ENCODE measurements around the gene FBXW11.
"Not testable (repeated sequence)": the region's sequence is repeated elsewhere in the genome, so short reads cannot be mapped to it uniquely, and the experiment has no call there.

FBXW11 gene

DNA sequence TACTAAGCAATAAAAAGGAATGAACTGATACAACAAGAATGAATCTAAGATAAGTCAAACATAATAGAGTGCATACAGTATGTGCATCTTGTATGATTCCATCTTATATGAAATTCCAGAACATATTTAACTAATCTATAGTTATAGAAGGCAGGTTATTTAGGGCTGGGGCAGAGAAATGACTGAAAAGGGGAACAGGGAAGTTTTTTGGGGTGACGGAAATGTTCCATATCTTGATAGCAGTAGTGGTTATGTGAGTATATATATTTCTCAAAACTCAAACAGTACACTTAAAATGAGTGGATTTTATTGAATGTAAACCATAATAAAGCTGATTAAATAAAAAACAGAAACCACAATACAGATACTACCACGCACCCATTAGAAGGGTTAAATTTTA lies 24.6 kb downstream of the FBXW11 start:
- no peak for DNase-seq (ENCODE audit: low spot score)

DNA sequence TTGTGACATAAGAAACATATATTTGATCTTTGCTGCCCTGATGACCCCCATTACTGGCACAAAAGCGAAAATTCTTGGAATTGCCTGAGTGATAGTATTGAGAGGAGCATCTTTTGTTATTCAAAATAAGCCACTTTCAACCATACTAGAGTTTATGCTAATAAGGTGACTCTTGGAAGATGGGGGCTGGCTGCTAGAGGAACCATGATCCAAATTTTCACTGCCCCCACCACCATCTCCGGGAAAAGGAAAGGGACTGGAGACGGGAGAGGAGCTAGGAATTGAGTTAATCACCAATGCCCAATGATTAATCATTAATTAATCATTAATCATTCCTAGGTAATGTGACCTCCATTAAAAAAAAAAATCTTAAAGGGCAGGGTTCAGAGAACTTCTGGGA lies 25.6 kb downstream of the FBXW11 start:
- no peak for DNase-seq (ENCODE audit: low spot score)

DNA sequence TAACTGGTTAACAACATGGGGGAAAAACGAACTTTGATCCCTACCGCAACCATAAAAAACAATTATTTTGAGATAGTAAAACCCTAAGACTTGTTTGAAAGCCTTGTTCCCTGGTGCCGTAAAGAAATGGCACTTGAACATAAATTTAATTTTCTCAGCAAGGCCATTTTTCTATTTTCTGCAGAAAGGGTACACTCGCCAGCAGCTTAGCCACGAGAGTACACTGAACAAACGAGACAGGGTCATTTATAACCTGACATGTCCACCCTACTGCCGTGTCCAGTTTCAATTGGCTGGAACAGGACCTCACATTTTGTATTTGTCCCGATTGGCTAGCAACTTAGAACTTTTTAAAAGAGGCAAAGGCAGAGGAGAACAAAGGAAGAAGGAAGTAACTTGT lies 26.8 kb downstream of the FBXW11 start:
- DNase-seq (ENCODE audit: low spot score), result no peak

DNA sequence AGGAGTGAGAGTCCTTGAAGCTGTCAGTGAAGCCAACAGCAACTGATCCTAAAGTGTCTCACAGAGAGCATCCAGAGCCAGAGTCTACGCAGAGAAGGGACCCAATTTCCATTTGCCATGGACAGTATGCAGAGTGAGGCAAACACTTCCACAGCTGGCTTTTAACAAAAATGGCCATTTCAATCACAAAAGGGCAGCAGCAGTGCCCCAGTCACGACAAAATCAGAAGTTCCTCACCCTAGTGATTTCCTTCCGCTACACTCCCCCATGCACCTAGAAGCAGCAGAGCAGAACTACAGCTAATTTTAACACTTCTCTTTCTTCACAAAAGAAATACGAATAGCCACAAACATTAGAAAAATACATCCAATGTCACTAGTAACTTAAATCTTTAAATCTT lies 27.9 kb downstream of the FBXW11 start:
- DNase-seq (ENCODE audit: low spot score), result no peak

DNA sequence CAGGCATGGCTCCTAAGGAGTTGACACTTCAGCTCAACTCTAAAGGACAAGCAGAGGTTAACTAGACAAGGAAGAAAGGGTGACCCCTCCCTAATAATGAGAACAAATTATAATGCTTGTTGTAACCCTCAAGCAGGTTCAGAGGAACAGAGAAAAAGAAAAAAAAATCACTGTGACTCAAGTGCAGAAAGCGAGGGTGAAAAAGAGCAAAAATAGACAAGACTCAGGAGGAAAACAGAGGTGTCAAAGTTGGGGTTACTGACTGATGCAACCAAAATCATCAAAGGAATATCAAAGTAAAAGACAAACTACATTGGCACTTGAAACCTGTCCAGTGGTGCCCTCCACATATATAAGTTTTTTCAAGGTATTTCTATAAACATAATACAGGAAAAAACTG lies 28.4 kb downstream of the FBXW11 start:
- no peak for DNase-seq (ENCODE audit: low spot score)

DNA sequence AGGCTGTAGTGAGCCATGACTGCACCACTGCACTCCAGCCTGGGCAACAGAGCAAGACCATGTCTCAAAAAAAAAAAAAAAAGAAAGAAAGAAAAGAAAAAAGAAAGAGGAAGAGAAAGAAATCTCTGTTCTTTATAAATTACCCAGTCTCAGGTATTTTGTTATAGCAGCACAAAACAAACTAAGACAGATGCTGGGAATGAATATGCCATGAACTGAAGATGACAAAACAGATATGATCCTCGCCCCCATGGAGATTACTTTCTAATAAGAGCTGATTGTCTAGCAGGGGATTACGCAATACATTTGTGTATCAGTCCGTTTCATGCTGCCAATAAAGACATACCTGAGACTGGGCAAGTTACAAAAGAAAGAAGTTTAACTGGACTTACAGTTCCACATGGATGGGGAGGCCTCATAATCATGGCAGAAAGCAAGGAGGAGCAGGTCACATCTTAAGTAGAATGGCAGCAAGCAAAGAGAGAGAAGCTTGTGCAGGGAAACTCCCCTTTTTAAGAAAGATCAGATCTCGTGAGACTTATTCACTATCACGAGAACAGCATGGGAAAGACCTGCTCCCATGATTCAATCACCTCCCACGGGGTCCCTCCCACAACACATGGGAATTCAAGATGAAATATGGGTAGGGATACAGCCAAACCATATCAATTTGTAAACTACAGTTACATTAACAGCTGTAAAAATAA lies 29.0 kb downstream of the FBXW11 start:
- not testable (repeated sequence) for DNase-seq (ENCODE audit: low spot score)

DNA sequence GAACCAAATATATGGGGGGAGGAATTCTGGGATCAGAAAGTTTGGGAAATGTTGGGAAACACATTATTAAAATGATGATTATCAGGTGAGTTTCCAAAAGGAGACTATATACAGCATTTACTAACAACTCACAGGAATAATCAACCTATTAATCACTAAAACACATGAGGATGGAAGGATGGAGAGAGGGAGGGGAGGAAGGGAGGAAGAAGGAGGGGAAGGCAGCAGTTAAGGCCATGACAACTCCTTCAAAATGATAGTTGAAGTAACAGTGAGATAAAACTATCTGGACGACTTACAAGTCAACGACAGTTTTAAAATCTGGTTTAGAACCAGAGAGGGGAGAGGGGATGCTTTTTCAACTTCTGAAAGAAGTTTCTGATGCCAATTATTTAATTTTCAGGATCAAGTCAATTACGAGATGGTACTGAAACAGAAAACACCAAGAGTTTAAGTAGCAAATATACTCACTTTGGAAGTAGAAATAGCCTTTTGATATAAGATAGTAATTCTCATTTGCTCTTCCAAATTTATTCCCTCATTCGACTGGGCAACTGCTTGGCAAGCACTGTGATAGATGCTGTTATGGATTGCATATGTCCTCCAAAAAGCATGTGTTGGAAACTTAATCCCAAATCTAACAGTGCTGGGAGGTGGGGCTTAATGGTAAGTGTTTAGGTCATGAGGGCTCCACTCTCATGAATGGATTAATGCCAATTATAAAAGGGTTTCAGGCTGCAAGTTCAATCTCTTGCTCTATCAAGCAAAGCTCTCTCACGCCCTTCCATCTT lies 30.4 kb downstream of the FBXW11 start:
- DNase-seq (ENCODE audit: low spot score), result no peak

DNA sequence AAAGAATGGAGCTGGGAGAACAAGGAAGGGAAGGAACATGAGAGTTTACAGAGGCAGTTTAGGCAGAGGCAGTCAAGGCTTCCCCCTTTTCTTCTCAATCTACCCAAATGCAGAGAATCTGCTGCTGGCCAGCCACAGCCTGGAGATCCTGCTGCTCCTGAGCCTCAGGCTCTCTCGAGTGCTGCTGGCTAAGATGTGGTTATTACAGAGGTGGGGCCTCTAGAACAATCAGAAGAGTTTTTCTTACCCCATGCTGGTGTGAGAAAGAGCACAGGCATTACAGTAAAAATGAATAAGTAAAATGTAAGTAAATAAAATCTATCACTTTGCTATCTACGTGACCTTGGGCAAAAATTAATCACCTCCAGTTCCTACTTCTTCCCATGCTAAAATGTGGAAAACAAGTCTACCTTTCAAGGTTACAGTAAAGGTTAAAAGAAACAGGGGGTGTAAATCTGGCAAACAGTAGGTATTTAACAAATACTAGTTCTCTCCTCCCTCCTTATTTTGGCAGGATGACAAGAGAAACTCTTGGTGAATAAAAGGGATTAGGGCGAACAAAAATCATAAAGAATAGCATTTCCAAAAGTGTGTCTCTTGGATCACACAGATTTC lies 31.1 kb downstream of the FBXW11 start:
- no peak for DNase-seq (ENCODE audit: low spot score)

DNA sequence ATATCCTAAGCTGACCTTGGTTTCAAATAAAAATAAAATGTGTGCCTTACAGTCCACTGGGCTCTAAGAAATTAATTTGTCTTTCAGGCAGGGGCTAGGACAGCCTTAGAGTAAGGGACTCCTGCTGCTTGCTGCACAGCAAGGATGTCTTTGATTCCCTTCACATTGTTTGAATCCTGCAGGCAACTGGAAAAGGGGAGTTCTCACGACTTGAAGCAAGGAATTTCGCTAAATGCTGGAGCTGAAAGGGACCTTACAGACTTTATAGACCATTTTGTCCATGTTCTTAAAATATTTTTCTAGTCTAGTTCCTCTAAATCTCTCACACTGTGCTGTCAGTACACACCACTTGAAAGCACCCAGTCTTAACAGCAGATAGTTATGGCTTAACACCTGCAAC lies 35.6 kb downstream of the FBXW11 start:
- no peak for DNase-seq (ENCODE audit: low spot score)

DNA sequence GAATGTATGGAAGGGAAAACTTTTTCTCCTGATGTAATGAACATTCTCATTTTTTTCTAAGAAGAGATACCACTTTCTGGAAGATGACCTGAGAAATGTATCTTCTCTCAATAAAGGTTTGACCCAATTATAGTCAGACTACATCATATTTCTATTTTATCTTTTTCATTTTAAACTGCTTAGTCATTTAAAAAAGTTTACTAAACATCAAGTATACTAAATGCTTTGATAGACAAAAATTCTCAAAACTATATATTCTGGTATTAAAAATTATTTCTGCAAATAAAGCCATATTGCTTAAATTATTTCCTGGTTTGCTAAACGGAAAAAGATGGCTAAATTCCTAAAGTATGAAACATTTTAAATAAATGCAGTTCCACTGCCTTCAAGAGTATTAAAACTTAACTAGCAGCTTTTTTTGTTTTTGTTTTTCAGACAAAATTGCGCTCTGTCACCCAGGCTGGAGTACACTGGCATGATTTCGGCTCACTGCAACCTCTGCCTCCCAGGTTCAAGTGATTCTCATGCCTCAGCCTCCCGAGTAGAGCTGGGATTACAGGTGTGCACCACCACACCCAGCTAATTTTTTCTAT lies 37.1 kb downstream of the FBXW11 start:
- DNase-seq (ENCODE audit: low spot score), result no peak

DNA sequence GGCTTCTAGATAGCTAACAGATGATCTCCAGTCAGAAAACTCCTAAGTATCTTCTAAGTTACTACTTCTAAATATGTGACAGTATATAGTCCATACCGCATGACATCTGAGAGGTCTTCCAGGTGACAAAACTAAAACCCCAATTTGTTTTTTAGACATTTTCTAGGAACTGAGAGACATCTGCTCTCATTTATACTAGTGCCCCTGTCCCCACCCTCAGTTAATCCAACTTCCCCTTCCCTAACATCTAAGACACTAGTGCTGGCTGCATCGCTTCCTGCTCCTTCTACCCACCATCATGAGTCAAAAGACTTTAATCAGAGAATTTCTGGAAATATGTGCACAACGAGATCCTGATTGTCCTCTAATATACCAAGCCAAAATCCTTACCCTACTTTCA lies 37.9 kb downstream of the FBXW11 start:
- DNase-seq (ENCODE audit: low spot score), result no peak

DNA sequence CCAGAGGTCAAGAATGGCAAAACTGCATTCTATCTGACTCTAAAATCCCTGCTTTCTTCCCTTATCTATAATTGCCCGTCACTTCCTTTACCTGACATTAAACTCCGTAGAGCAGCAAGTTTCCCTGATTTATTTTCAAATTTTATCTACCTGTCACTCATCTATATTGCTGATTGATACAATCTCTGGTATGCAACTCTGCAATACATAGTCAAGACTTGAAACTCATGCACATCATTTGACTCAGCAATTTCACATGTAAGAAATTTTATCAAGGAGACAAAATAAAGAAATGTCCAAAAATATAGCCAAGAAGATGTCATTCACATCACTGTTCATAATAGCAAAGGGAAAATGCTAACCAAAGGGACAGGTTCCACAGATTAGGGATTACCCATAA lies 39.5 kb downstream of the FBXW11 start:
- no peak for DNase-seq (ENCODE audit: low spot score)

DNA sequence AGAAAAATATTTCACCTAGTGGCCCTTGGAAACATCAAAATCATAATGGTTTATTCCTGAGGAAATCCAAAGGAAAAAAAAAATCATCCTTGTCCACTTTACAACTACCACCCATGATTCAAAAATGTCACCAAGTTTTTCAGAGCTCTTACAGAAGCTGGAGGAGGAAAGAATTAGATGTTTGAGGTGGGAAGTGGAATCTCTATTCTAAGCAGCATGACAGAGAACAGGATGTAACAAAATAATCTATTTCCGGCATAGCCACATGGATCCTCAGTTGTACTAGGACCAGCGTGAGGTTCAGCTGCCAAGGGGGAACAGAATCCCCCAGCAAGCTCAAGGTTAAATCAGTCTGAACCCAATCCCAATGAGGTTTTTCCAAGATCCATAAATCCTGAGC lies 40.2 kb downstream of the FBXW11 start:
- DNase-seq (ENCODE audit: low spot score), result no peak

DNA sequence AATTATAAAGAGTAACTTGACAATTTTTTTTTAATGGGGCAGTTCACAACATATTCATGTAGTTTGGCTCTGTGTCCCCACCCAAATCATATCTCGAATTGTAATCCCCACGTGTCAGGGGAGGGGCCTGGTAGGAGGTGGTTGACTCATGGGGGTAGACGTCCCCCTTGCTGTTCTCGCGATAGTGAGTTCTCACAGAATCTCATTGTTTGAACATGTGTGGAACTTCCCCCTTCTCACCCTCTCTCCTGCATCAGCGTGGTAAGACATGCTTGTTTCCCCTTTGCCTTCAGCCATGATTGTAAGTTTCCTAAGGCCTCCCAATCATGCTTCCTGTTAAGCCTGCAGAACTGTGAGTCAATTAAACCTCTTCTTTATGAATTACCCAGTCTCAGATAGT lies 40.7 kb downstream of the FBXW11 start:
- DNase-seq (ENCODE audit: low spot score), result no peak

DNA sequence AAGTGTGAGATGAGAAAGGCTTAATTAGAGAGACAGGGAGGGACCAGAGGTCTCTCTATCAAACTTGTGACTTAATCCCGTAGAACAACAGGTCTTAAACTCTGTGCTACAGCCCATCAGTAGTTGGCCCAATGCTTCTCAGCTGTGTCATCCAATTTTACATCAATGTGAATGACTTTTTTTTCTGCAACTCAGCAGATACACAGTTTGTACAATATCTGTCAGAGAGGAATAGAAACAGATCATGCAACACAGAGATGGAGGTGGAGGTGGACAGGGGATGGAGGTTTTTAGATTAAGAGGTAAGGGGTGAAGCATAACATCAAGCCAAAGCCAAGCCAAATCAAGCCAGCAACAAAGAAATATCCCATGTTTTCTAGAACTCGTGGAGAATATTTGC lies 43.0 kb downstream of the FBXW11 start:
- DNase-seq (ENCODE audit: low spot score), result no peak

DNA sequence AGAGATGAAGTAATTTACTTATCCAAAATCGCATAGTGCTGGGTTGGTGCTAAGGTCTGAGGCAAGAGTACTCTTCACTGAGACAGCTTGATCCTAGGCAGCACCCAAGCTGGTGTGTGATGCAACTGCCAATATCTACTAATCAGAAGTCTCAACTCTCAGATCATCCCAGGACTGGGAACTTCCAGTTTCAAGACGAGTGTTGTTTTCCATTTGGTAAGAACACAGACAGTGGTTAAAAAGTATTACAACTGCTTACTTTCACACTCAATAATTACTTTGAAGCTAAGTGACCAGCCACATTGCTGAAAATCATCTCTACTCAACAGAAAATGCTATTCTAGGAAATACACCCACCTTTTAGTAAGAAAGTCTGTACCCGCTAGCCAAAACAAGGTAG lies 45.3 kb downstream of the FBXW11 start:
- DNase-seq (ENCODE audit: low spot score), result no peak

DNA sequence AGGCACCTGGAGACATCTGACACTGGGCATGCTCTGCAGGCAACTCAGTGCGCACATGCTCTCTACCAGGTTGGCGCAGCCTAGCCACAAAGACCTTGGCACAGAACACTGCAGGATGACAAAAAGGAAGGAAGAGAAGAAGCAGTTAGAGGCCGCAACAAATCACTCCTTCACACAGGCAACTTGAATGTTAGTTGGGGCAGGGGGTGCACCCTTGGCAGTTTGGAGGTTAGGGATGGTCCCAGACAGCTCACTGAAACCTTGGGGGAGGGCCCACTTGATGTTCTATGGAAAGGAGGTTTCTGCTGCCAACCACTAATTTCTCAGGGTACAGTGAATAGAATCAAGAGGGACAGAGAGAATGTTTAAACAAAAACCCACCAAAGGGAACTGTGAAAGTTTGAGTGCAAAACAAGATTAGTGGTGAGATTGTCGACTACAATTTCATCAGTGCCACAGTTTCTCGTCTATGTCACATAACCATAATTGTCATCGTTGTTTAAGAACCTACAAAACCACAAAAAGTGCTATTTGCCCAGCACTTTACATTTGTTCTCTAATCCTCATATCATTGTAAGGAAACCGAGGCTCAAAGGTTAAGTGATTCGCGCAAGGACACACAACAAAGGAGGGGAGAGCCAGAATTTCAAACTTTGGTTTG lies 48.7 kb downstream of the FBXW11 start:
- no peak for DNase-seq (ENCODE audit: low spot score)

DNA sequence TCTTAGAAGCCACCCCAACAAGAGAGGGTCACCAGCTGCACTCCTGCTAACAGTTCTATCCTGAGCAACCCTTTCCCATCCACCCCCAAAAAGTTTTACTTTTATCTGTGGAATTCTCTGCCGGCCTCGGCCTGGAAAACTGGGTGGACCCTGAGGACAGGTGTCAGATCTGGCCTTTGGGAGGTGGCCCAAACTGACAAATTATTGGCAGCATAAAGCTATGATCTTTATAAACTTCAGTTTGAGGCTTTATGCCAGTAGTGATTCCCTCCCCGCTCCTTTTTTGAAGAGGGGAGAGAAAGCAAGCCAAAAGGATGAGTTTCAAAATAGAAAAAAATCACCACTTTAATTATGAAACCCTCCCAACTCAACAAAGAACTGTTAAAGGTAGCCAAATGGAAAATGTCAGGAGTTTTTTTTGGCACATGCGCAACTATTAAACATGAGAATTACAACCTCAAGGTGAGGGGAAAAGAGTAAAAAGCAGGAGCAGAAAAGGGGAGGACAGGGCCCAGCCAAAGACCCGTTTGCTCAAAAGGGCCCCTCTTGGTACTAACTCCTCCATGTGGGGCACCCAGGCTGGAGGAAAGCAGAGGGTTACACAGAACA lies 49.4 kb downstream of the FBXW11 start:
- no peak for DNase-seq (ENCODE audit: low spot score)

DNA sequence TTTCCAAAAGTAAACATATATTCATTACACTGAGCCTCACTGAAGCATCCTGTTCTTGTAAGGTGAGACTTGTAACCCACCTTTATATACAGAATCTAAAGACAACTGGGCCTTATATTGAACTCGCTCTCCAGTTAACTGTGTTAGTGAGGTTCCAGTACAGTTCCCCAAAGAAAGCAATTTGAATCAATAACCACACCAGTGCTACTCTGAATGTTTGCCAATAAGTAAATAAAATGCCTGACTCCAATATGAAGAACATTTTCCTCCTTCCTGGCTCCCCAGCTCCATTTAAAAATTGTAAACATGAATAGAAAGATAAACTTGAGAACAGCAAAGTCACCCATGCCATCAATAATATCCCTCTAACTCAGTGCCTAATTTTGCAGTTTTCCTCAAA lies 50.1 kb downstream of the FBXW11 start:
- no peak for DNase-seq (ENCODE audit: low spot score)

DNA sequence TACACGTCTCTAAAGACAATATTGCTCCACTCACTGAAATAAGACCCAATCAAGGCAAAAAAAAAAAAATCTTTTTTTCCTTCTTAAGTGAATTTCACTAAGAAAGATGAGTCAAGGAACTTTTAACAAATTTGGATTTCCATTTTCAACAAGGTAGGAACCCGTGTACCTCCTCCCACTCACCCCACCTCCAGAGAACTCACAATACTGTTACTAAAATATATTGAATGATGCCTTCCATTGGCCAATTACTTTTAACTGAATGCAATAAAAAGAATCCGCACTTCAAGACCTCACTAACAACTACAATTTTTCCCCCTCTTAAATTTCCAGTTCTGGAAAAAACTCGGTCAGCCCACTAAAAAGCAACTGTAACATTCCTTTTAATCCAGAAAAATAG lies 50.7 kb downstream of the FBXW11 start:
- no peak for DNase-seq (ENCODE audit: low spot score)

DNA sequence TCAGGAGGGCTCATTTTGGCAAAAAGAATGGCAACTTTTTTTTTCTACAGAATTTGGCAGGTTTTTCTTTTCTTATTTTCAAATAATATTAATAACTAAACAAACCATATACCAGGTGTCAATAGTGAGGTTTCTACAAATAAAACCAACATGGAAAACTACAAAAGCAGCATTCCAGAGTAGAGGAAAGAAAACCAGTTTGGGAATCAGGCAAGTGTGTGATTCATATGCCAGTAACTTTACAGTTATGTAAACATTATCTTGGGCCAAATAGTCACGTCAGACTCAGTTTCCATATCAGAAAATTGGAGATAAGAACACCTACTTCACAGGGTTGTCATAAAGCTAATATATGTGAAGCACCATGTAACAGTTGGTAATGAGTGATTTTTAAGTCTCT lies 51.7 kb downstream of the FBXW11 start:
- DNase-seq (ENCODE audit: low spot score), result no peak
